Neural progenitor cell (in vitro differentiated cells): ENCODE measurements around the gene TMCO4. TPM values are rescaled to one million over a fixed set of nuclear protein-coding genes. Genes with fewer than 3 reads are reported as not detected.

Experiments used
- DNase-seq: peaks from one replicate; pipeline ENCODE4 v3.0.0-alpha.2; 2016; ENCODE audit warnings: low spot score
- H2AFZ ChIP-seq: fragments of 200-600 bp; sonication (generic); replicated peaks from 2 replicates; pipeline ENCODE4 v1.6.1; 2016; ENCODE audit warnings: antibody characterized with exemption
- H3F3A ChIP-seq: fragments of 200-600 bp; sonication (generic); 2 replicates; pipeline ENCODE4 v1.6.1; 2016; ENCODE audit warnings: antibody characterized with exemption, low read depth
- H3K27ac ChIP-seq: fragments of 200-600 bp; sonication (generic); 2 replicates; pipeline ENCODE4 v1.5.1; 2016; ENCODE audit warnings: mild to moderate bottlenecking
- H3K27me3 ChIP-seq: fragments of 200-600 bp; sonication (generic); 2 replicates; pipeline ENCODE4 v1.6.1; 2016; ENCODE audit warnings: mild to moderate bottlenecking, moderate library complexity
- H3K36me3 ChIP-seq: fragments of 200-600 bp; sonication (generic); 2 replicates; pipeline ENCODE4 v1.5.1; 2016
- H3K4me1 ChIP-seq: fragments of 200-600 bp; sonication (generic); 2 replicates; pipeline ENCODE4 v1.6.1; 2016; ENCODE audit warnings: mixed run types
- H3K4me2 ChIP-seq: fragments of 200-600 bp; sonication (generic); 2 replicates; pipeline ENCODE4 v1.6.1; 2016
- H3K4me3 ChIP-seq: fragments of 200-600 bp; sonication (generic); 2 replicates; pipeline ENCODE4 v1.5.1; 2016
- H3K79me2 ChIP-seq: fragments of 200-600 bp; sonication (generic); 2 replicates; pipeline ENCODE4 v1.6.1; 2016; ENCODE audit warnings: low read depth
- H3K9ac ChIP-seq: fragments of 200-600 bp; sonication (generic); 2 replicates; pipeline ENCODE4 v1.6.1; 2016
- H3K9me3 ChIP-seq: fragments of 200-600 bp; sonication (generic); 2 replicates; pipeline ENCODE4 v1.5.1; 2016; ENCODE audit warnings: low read depth
- H4K20me1 ChIP-seq: fragments of 200-600 bp; sonication (generic); 2 replicates; pipeline ENCODE4 v1.6.1; 2016; ENCODE audit warnings: low read depth
- H3K27ac Mint-ChIP-seq: 3 replicates; pipeline ENCODE4 v1.8.0; 2021; ENCODE audit warnings: mixed read lengths
- H3K27me3 Mint-ChIP-seq: 2 replicates; pipeline ENCODE4 v1.8.0; 2022; ENCODE audit warnings: low read depth, mild to moderate bottlenecking, inconsistent platforms, moderate library complexity, mixed read lengths; ENCODE audit not compliant: insufficient read depth
- H3K36me3 Mint-ChIP-seq: 3 replicates; pipeline ENCODE4 v1.8.0; 2021; ENCODE audit warnings: mixed read lengths
- H3K4me1 Mint-ChIP-seq: 3 replicates; pipeline ENCODE4 v1.8.0; 2021; ENCODE audit warnings: mixed read lengths
- H3K4me3 Mint-ChIP-seq: 3 replicates; pipeline ENCODE4 v1.8.0; 2021; ENCODE audit warnings: mild to moderate bottlenecking, moderate library complexity, mixed read lengths
- H3K9me3 Mint-ChIP-seq: 3 replicates; pipeline ENCODE4 v1.8.0; 2020; ENCODE audit warnings: mixed read lengths
- CTCF ChIP-seq: fragments of 200-600 bp; sonication (generic); IDR thresholded peaks from 2 replicates; pipeline ENCODE4 v1.5.1; 2017; ENCODE audit warnings: antibody characterized with exemption, mild to moderate bottlenecking
- EZH2 ChIP-seq: fragments of 200-600 bp; sonication (generic); IDR thresholded peaks from 2 replicates; pipeline ENCODE4 v1.6.1; 2017; ENCODE audit warnings: antibody characterized with exemption, mild to moderate bottlenecking, moderate library complexity
- EZH2phosphoT487 ChIP-seq: fragments of 200-600 bp; sonication (generic); IDR thresholded peaks from 2 replicates; pipeline ENCODE4 v1.6.1; 2017; ENCODE audit warnings: antibody characterized with exemption
- total RNA-seq: library from RNA; depleted of rRNA; stranded (reverse); fragments of >200 nt; gene quantifications from 2 replicates; pipeline ENCODE4 v1.2.3, GENCODE V29; 2015; ENCODE audit warnings: low replicate concordance

Gene TMCO4
- total RNA-seq, 1 donor from 2014 or later, result 0.30 TPM

GRCh38 chr1:19665186-19665495 lies 134.6 kb downstream of the TMCO4 start:
- H3K4me2 ChIP-seq, result peak overlapping the region; percentile 84
- H3K4me1 ChIP-seq, result no peaks in the 10 kb centered on the region
- H3K36me3 ChIP-seq, result no peaks in the 10 kb centered on the region
- Mint-ChIP-seq H3K36me3 (no peaks in the 10 kb centered on the region), H3K9me3 (no peaks in the 10 kb centered on the region), H3K4me3 (peak overlapping the region; percentile 69), H3K4me1 (peaks cover 2% of the 10 kb centered on the region), H3K27ac (no peak overlapping the region), H3K27me3 (peaks cover 70% of the 10 kb centered on the region)
- TF ChIP-seq EZH2phosphoT487 (no peak), EZH2 (no peak), CTCF (no peak)
- peaks cover 94% of the 10 kb centered on the region for H3K27me3 ChIP-seq
- H3K79me2 ChIP-seq, result no peaks in the 10 kb centered on the region
- no peak overlapping the region for H3K9ac ChIP-seq
- H3K9me3 ChIP-seq, result no peaks in the 10 kb centered on the region
- H3F3A ChIP-seq, result peaks cover 22% of the 10 kb centered on the region
- H4K20me1 ChIP-seq, result peaks cover 17% of the 10 kb centered on the region
- peak overlapping the region; percentile 52 for H3K4me3 ChIP-seq
- H2AFZ ChIP-seq, result no peak overlapping the region
- no peak for DNase-seq
- no peak overlapping the region for H3K27ac ChIP-seq

- Histone ChIP-seq H3K4me3 (peak within 1 kb of the TSS; percentile 52), H4K20me1 (peaks cover 17% of the 10 kb centered on the region), H3K27me3 (peaks cover 95% of the 10 kb centered on the region), H2AFZ (peak within 1 kb of the TSS; percentile 30), H3K36me3 (no peaks in the 10 kb centered on the region), H3K9ac (no peak within 1 kb of the TSS), H3K79me2 (no peaks in the 10 kb centered on the region), H3K9me3 (no peaks in the 10 kb centered on the region), H3F3A (peaks cover 24% of the 10 kb centered on the region), H3K4me2 (peak within 1 kb of the TSS; percentile 84), H3K4me1 (no peaks in the 10 kb centered on the region), H3K27ac (no peak within 1 kb of the TSS)
- Mint-ChIP-seq H3K9me3 (no peaks in the 10 kb centered on the region), H3K4me1 (peaks cover 5% of the 10 kb centered on the region), H3K36me3 (no peaks in the 10 kb centered on the region), H3K27ac (no peak within 1 kb of the TSS), H3K4me3 (peak within 1 kb of the TSS; percentile 69), H3K27me3 (peaks cover 70% of the 10 kb centered on the region)
- peak; percentile 48 for DNase-seq
- no peak for TF ChIP-seq EZH2phosphoT487
- no peak for TF ChIP-seq CTCF
- no peak for TF ChIP-seq EZH2
Measured at GRCh38 chr1:19664453-19665185, 135.1 kb downstream of the TMCO4 start, which contains the start of gene HTR6. Gene HTR6, plus strand, starts transcription at chr1:19664875. Its CDS starts 879 bp downstream, at chr1:19665754.

GRCh38 chr1:19662313-19662712 lies 137.4 kb downstream of the TMCO4 start:
- Histone ChIP-seq H3K9me3 (no peaks in the 10 kb centered on the region), H3K36me3 (no peaks in the 10 kb centered on the region), H3F3A (peaks cover 33% of the 10 kb centered on the region), H2AFZ (no peak overlapping the region), H3K27me3 (peaks cover 72% of the 10 kb centered on the region), H3K4me3 (no peak overlapping the region), H3K79me2 (no peaks in the 10 kb centered on the region), H3K4me2 (no peak overlapping the region), H3K9ac (no peak overlapping the region), H3K27ac (no peak overlapping the region), H4K20me1 (peaks cover 17% of the 10 kb centered on the region), H3K4me1 (no peaks in the 10 kb centered on the region)
- Mint-ChIP-seq H3K27ac (no peak overlapping the region), H3K27me3 (peaks cover 52% of the 10 kb centered on the region), H3K9me3 (no peaks in the 10 kb centered on the region), H3K36me3 (no peaks in the 10 kb centered on the region), H3K4me1 (peaks cover 18% of the 10 kb centered on the region), H3K4me3 (no peak overlapping the region)
- TF ChIP-seq EZH2phosphoT487 (no peak), EZH2 (no peak), CTCF (no peak)
- no peak for DNase-seq
